Kidney (tissue), 22 donors: ENCODE results near the gene HMBS. TPM values are rescaled to one million over a fixed set of nuclear protein-coding genes. Genes with fewer than 3 reads are reported as not detected.
"Not testable (repeated sequence)": the region's sequence is repeated elsewhere in the genome, so short reads cannot be mapped to it uniquely, and the experiment has no call there.

ENCODE experiments used
- DNase-seq, 5 donors: peaks; one replicate each; pipeline ENCODE4 v3.0.0-alpha.2; 2013 to 2020
- FAIRE-seq: peaks from 2 replicates; lab custom pipeline; 2012; peaks lifted over from hg19 to GRCh38; lab: Jason Lieb, UNC
- H3K27ac ChIP-seq, 2 donors: one replicate each; pipeline ENCODE4 v1.7.0; 2013; ENCODE audit warnings: low read depth in 2 of 2, low read length in 2 of 2, inconsistent platforms in 1 of 2
- H3K27me3 ChIP-seq: one replicate; pipeline ENCODE4 v1.7.1; 2013; ENCODE audit warnings: low read length, inconsistent platforms; ENCODE audit not compliant: control insufficient read depth, insufficient read depth
- H3K36me3 ChIP-seq, 3 donors: one replicate each; pipeline versions ENCODE4 v1.7.0 to v1.7.1; 2013; ENCODE audit warnings: low read length in 3 of 3, control low read depth in 1 of 3, inconsistent platforms in 1 of 3; ENCODE audit not compliant: insufficient read depth in 3 of 3, control insufficient read depth in 2 of 3
- H3K4me1 ChIP-seq, 3 donors: one replicate each; pipeline versions ENCODE4 v1.7.0 to v1.7.1; 2013; ENCODE audit warnings: low read length in 3 of 3, inconsistent platforms in 1 of 3, low read depth in 1 of 3; ENCODE audit not compliant: control insufficient read depth in 2 of 3, insufficient read depth in 2 of 3
- H3K4me3 ChIP-seq, 3 donors: one replicate each; pipeline versions ENCODE4 v1.7.0 to v1.8.1; 2013; ENCODE audit warnings: low read length in 3 of 3, control low read depth in 1 of 3, inconsistent platforms in 1 of 3
- H3K9ac ChIP-seq, 3 donors: one replicate each; pipeline versions ENCODE4 v1.7.0 to v1.7.1; 2013; ENCODE audit warnings: low read length in 3 of 3, control low read depth in 1 of 3, inconsistent platforms in 1 of 3
- H3K9me3 ChIP-seq, 3 donors: one replicate each; pipeline versions ENCODE4 v1.7.0 to v1.7.1; 2013; ENCODE audit warnings: low read length in 3 of 3, control low read depth in 1 of 3, inconsistent platforms in 1 of 3; ENCODE audit not compliant: control insufficient read depth in 2 of 3, insufficient read depth in 1 of 3
- CTCF ChIP-seq: IDR thresholded peaks from 3 replicates; pipeline ENCODE4 v1.5.1; 2012; ENCODE audit warnings: mild to moderate bottlenecking, moderate library complexity, borderline replicate concordance; ENCODE audit not compliant: insufficient read depth; ENCODE audit errors: extremely low read depth
- intact Hi-C: fragments of 100-400 bp; cut with DNase I; formaldehyde crosslinking; loops from one replicate; pipeline ENCODE4 v1.11.1; 2022
- long read RNA-seq, 10 donors: library from polyadenylated mRNA in 1 of 10; unstranded in 1 of 10; transcript quantifications; one replicate each; pipeline ENCODE4 v2.0.0 and lab custom pipeline, GENCODE V29; 2021 to 2026
- polyA plus RNA-seq: library from polyadenylated mRNA; stranded (reverse); fragments of 350-450 nt; fragmentation: Illumina TruSeq; extraction: RNeasy Lipid Tissue Mini Kit (QIAGEN cat#74804); gene quantifications from one replicate; pipeline ENCODE4 v1.2.3, GENCODE V29; 2014; ENCODE audit warnings: low read depth, low replicate concordance; ENCODE audit not compliant: insufficient read depth
- total RNA-seq: library from RNA; stranded (reverse); fragmentation: NEBNext Ultra II Directional; extraction: Animal tissue kit (Norgen Biotek cat#: 25700); gene quantifications from one replicate; pipeline ENCODE4 v1.2.1, GENCODE V29; 2021
- donor health status: control.
- donor health status: control.
- donor health status: control.
- donor health status: control.
- donor health status: control.
- donor health status: DM: yes; HTN: yes; CAD: no.
- donor health status: Normal renal cell carcinoma (clear cell type).

HMBS gene
- total RNA-seq (16.7 TPM), polyA plus RNA-seq (32.3 TPM)
- long read RNA-seq, donor 1, partial matches to known transcripts = 0 of 6 reads
- long read RNA-seq, donor 1, other reads (novel, unspliced or antisense) = 0 of 6 reads
- long read RNA-seq, donor 2, partial matches to known transcripts = 0 of 8 reads
- long read RNA-seq, donor 2, other reads (novel, unspliced or antisense) = 0 of 8 reads
- long read RNA-seq, donor 3, transcript HMBS-201 (14 exons, 1,501 nt) = major isoform, 6 of 10 reads
- long read RNA-seq, donor 3, partial matches to known transcripts = 0 of 10 reads
- long read RNA-seq, donor 3, other reads (novel, unspliced or antisense) = 0 of 10 reads
- long read RNA-seq, donor 4, partial matches to known transcripts = 0 of 5 reads
- long read RNA-seq, donor 4, other reads (novel, unspliced or antisense) = 0 of 5 reads
- long read RNA-seq, donor 5 = 0 reads
- long read RNA-seq, donor 6, partial matches to known transcripts = 0 of 4 reads
- long read RNA-seq, donor 6, other reads (novel, unspliced or antisense) = 0 of 4 reads
- long read RNA-seq, donor 7, transcript HMBS-201 (14 exons, 1,501 nt) = major isoform, 9 of 11 reads
- long read RNA-seq, donor 7, partial matches to known transcripts = 0 of 11 reads
- long read RNA-seq, donor 7, other reads (novel, unspliced or antisense) = 2 of 11 reads
- long read RNA-seq, donor 8, partial matches to known transcripts = 0 of 4 reads
- long read RNA-seq, donor 8, other reads (novel, unspliced or antisense) = 0 of 4 reads
- long read RNA-seq, donor 9, partial matches to known transcripts = 0 of 4 reads
- long read RNA-seq, donor 9, other reads (novel, unspliced or antisense) = 0 of 4 reads
- long read RNA-seq, donor 10, partial matches to known transcripts = 0 of 5 reads
- long read RNA-seq, donor 10, other reads (novel, unspliced or antisense) = 0 of 5 reads

GRCh38 chr11:119084663-119085436 is at the start of gene HMBS:
TSS of gene HMBS (plus strand) at chr11:119084881. CDS start at chr11:119085034, 153 bp downstream.
- Histone ChIP-seq H3K9me3 (no peaks in the 10 kb centered on the region), H3K36me3 (peaks cover 0 to 18% (median 15%) of the 10 kb centered on the region in 3 donors), H3K27me3 (no peaks in the 10 kb centered on the region), H3K27ac (peak within 1 kb of the TSS; percentile 86 to 90), H3K9ac (peak within 1 kb of the TSS; percentile 85 to 93 (median 86)), H3K4me3 (peak within 1 kb of the TSS; percentile 90 to 95 (median 91)), H3K4me1 (peaks cover 0 to 10% (median 3%) of the 10 kb centered on the region in 3 donors)
- peak; percentile 51 for FAIRE-seq
- intact Hi-C loops = no loop called here
- DNase-seq = peak; percentile 95 to 98 (median 97)
- TF ChIP-seq CTCF = peak; percentile 8

GRCh38 chr11:119038884-119039283 is 45.8 kb upstream of the HMBS start:
- no peak overlapping the region for H3K9ac ChIP-seq
- no peaks in the 10 kb centered on the region for H3K27me3 ChIP-seq
- H3K4me3 ChIP-seq = no peak overlapping the region
- H3K27ac ChIP-seq = no peak overlapping the region
- H3K4me1 ChIP-seq = no peaks in the 10 kb centered on the region
- DNase-seq (no peak), FAIRE-seq (no peak)
- no peak for TF ChIP-seq CTCF
- intact Hi-C loops = no loop called here
- no peaks in the 10 kb centered on the region for H3K36me3 ChIP-seq
- H3K9me3 ChIP-seq = no peaks in the 10 kb centered on the region

- H3K4me1 ChIP-seq, FAIRE-seq, intact Hi-C loops, H3K27me3 ChIP-seq, H3K27ac ChIP-seq, H3K36me3 ChIP-seq, H3K9me3 ChIP-seq, H3K4me3 ChIP-seq, H3K9ac ChIP-seq: not testable (repeated sequence)
- DNase-seq = peak in 1 of 5 donors; percentile 8
Measured at GRCh38 chr11:119039471-119039870, 45.2 kb upstream of the HMBS start.
